VCaP (cell line): ENCODE measurements around the gene DEFB131A.
"Not testable (repeated sequence)": the region's sequence is repeated elsewhere in the genome, so short reads cannot be mapped to it uniquely, and the experiment has no call there.

Experiments
- H3K27ac ChIP-seq: fragments of 450-650 bp; 2 replicates; pipeline ENCODE4 v1.5.1; 2017
- TF ChIP-seq, protein P1 (sequence below): fragments of 450-650 bp; conservative IDR thresholded peaks from 2 replicates; pipeline ENCODE4 v1.5.1; 2017; ENCODE audit warnings: mild to moderate bottlenecking, moderate library complexity

DEFB131A gene

GRCh38 chr4:9494256-9495035, 50.2 kb downstream of the DEFB131A start:
- H3K27ac ChIP-seq = not testable (repeated sequence)

DNA sequence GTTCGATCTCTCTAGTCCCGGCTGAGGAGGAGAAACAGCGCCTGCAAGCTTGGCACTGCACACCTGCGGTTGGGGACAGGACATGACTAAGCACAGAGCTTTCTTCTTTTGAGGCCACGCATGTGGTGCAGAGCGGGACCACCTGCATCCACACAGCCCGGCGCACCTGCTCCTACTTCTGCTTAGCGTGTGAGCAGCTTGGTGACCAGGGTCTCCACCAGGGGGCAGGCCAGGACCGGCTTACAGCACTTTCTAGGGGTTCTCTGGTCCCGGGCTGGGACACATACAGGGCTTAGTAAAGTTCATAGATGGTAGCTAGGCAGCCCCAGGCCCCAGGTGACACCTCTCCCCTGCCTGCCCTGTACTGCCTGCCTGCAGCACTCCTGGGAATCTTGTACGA, 51.2 kb downstream of the DEFB131A start:
- H3K27ac ChIP-seq = not testable (repeated sequence)
- TF ChIP-seq, protein P1, sequence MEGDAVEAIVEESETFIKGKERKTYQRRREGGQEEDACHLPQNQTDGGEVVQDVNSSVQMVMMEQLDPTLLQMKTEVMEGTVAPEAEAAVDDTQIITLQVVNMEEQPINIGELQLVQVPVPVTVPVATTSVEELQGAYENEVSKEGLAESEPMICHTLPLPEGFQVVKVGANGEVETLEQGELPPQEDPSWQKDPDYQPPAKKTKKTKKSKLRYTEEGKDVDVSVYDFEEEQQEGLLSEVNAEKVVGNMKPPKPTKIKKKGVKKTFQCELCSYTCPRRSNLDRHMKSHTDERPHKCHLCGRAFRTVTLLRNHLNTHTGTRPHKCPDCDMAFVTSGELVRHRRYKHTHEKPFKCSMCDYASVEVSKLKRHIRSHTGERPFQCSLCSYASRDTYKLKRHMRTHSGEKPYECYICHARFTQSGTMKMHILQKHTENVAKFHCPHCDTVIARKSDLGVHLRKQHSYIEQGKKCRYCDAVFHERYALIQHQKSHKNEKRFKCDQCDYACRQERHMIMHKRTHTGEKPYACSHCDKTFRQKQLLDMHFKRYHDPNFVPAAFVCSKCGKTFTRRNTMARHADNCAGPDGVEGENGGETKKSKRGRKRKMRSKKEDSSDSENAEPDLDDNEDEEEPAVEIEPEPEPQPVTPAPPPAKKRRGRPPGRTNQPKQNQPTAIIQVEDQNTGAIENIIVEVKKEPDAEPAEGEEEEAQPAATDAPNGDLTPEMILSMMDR = peak; percentile 53; the same call in 1 of the 2 replicates

GRCh38 chr4:9497575-9498467, 53.6 kb downstream of the DEFB131A start:
- not testable (repeated sequence) for H3K27ac ChIP-seq

- not testable (repeated sequence) for H3K27ac ChIP-seq
Measured at GRCh38 chr4:9498468-9499040, 54.3 kb downstream of the DEFB131A start.

- H3K27ac ChIP-seq = not testable (repeated sequence)
Measured at GRCh38 chr4:9499974-9500487, 55.8 kb downstream of the DEFB131A start.
